HCT116 (cell line): ENCODE results near the gene RAD51AP2.

Experiments used
- ATF3 ChIP-seq: IDR thresholded peaks from 2 replicates; pipeline ENCODE4 v1.6.1; 2012
- CEBPB ChIP-seq: IDR thresholded peaks from 2 replicates; pipeline ENCODE4 v1.6.1; 2012; ENCODE audit warnings: low read depth
- EGR1 ChIP-seq: IDR thresholded peaks from 2 replicates; pipeline ENCODE4 v1.6.1; 2012; ENCODE audit warnings: low read depth
- EZH2 ChIP-seq: fragments of 200-600 bp; sonication (generic); IDR thresholded peaks from 2 replicates; pipeline ENCODE4 v1.6.1; 2017; ENCODE audit warnings: antibody characterized with exemption, mixed run types
- EZH2phosphoT487 ChIP-seq: fragments of 200-600 bp; IDR thresholded peaks from 2 replicates; pipeline ENCODE4 v1.6.1; 2018; ENCODE audit warnings: antibody characterized with exemption, borderline replicate concordance
- POLR2A ChIP-seq: IDR thresholded peaks from 2 replicates; pipeline ENCODE4 v1.7.0; 2011; ENCODE audit warnings: borderline replicate concordance; ENCODE audit not compliant: insufficient read depth, insufficient read length; ENCODE audit errors: extremely low read depth
- POLR2AphosphoS5 ChIP-seq: IDR thresholded peaks from 2 replicates; pipeline ENCODE4 v1.6.1; 2011; ENCODE audit warnings: mild to moderate bottlenecking, low read depth, low read length, moderate library complexity
- RAD21 ChIP-seq: IDR thresholded peaks from 2 replicates; pipeline ENCODE4 v1.6.1; 2012; ENCODE audit warnings: low read depth, mild to moderate bottlenecking
- SP1 ChIP-seq: IDR thresholded peaks from 2 replicates; pipeline ENCODE4 v1.6.1; 2012; ENCODE audit warnings: low read depth
- YY1 ChIP-seq: IDR thresholded peaks from 2 replicates; pipeline ENCODE4 v1.6.1; 2011; ENCODE audit warnings: low read length, low read depth, moderate library complexity, mild to moderate bottlenecking; ENCODE audit not compliant: insufficient replicate concordance; ENCODE audit errors: extremely low read depth
- TF ChIP-seq, protein P1 (sequence below), 3 experiments: fragments of 200-600 bp in 1 of 3; sonication (generic) in 1 of 3; IDR thresholded peaks in 2 of 3; conservative IDR thresholded peaks in 1 of 3; 2 replicates each; pipeline ENCODE4 v1.5.1; 2012 to 2017; ENCODE audit warnings: low read depth in 2 of 3, low read length in 2 of 3, antibody characterized with exemption in 1 of 3, borderline replicate concordance in 1 of 3, control low read depth in 1 of 3, mild to moderate bottlenecking in 1 of 3, mixed read lengths in 1 of 3, mixed run types in 1 of 3, moderate library complexity in 1 of 3; ENCODE audit not compliant: insufficient read depth in 1 of 3
- TF ChIP-seq, protein P2 (sequence below): IDR thresholded peaks from 2 replicates; pipeline ENCODE4 v1.6.1; 2012
- TF ChIP-seq, protein P3 (sequence below): IDR thresholded peaks from 2 replicates; pipeline ENCODE4 v1.6.1; 2012; ENCODE audit warnings: low read depth

GRCh38 chr2:17542471-17542870, 24.2 kb upstream of the RAD51AP2 start:
- TF ChIP-seq ATF3 = no peak
- TF ChIP-seq, protein P1, sequence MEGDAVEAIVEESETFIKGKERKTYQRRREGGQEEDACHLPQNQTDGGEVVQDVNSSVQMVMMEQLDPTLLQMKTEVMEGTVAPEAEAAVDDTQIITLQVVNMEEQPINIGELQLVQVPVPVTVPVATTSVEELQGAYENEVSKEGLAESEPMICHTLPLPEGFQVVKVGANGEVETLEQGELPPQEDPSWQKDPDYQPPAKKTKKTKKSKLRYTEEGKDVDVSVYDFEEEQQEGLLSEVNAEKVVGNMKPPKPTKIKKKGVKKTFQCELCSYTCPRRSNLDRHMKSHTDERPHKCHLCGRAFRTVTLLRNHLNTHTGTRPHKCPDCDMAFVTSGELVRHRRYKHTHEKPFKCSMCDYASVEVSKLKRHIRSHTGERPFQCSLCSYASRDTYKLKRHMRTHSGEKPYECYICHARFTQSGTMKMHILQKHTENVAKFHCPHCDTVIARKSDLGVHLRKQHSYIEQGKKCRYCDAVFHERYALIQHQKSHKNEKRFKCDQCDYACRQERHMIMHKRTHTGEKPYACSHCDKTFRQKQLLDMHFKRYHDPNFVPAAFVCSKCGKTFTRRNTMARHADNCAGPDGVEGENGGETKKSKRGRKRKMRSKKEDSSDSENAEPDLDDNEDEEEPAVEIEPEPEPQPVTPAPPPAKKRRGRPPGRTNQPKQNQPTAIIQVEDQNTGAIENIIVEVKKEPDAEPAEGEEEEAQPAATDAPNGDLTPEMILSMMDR (IDR thresholded peaks at IDR 0.05 in 2 of 3, conservative IDR thresholded peaks at IDR 0.05 in 1 of 3; ENCODE audit: borderline replicate concordance in 1 of 3, insufficient read depth in 1 of 3, low read depth in 2 of 3, low read length in 2 of 3) = no peak
- TF ChIP-seq POLR2A = no peak
- TF ChIP-seq POLR2AphosphoS5 = no peak
- no peak for TF ChIP-seq CEBPB
- no peak for TF ChIP-seq SP1
- no peak for TF ChIP-seq EZH2
- TF ChIP-seq, protein P2, sequence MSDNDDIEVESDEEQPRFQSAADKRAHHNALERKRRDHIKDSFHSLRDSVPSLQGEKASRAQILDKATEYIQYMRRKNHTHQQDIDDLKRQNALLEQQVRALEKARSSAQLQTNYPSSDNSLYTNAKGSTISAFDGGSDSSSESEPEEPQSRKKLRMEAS = no peak
- TF ChIP-seq EZH2phosphoT487 = no peak
- TF ChIP-seq RAD21 = no peak
- TF ChIP-seq, protein P3, sequence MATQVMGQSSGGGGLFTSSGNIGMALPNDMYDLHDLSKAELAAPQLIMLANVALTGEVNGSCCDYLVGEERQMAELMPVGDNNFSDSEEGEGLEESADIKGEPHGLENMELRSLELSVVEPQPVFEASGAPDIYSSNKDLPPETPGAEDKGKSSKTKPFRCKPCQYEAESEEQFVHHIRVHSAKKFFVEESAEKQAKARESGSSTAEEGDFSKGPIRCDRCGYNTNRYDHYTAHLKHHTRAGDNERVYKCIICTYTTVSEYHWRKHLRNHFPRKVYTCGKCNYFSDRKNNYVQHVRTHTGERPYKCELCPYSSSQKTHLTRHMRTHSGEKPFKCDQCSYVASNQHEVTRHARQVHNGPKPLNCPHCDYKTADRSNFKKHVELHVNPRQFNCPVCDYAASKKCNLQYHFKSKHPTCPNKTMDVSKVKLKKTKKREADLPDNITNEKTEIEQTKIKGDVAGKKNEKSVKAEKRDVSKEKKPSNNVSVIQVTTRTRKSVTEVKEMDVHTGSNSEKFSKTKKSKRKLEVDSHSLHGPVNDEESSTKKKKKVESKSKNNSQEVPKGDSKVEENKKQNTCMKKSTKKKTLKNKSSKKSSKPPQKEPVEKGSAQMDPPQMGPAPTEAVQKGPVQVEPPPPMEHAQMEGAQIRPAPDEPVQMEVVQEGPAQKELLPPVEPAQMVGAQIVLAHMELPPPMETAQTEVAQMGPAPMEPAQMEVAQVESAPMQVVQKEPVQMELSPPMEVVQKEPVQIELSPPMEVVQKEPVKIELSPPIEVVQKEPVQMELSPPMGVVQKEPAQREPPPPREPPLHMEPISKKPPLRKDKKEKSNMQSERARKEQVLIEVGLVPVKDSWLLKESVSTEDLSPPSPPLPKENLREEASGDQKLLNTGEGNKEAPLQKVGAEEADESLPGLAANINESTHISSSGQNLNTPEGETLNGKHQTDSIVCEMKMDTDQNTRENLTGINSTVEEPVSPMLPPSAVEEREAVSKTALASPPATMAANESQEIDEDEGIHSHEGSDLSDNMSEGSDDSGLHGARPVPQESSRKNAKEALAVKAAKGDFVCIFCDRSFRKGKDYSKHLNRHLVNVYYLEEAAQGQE = no peak
- no peak for TF ChIP-seq EGR1
- no peak for TF ChIP-seq YY1
